K562 (cell line): Measurements from ENCODE around the gene CCDC106. TPM values are rescaled to one million over a fixed set of nuclear protein-coding genes. Genes with fewer than 3 reads are reported as not detected.

ENCODE experiments used
- CREB3 ChIP-seq: fragments of 450-650 bp; conservative IDR thresholded peaks from 2 replicates; pipeline ENCODE4 v1.6.1; 2016; ENCODE audit warnings: missing genetic modification characterization, low read depth, mild to moderate bottlenecking, missing compliant biosample characterization, moderate library complexity
- DIDO1 ChIP-seq: fragments of 450-650 bp; IDR thresholded peaks from 2 replicates; pipeline ENCODE4 v1.6.1; 2016; ENCODE audit warnings: low read depth, missing biosample characterization, missing genetic modification characterization
- ELF1 ChIP-seq: fragments of 200-800 bp; sonication (Bioruptor generic); IDR thresholded peaks from 2 replicates; pipeline ENCODE4 v1.6.1; 2016; ENCODE audit warnings: missing genetic modification characterization, missing compliant biosample characterization
- GATAD2A ChIP-seq: fragments of 450-650 bp; IDR thresholded peaks from 2 replicates; pipeline ENCODE4 v1.6.1; 2017
- HDAC1 ChIP-seq, 2 experiments: fragments of 450-650 bp; IDR thresholded peaks; 2 replicates each; pipeline ENCODE4 v1.6.1; 2016 to 2017; ENCODE audit warnings: inconsistent platforms in 1 of 2, mild to moderate bottlenecking in 1 of 2, moderate library complexity in 1 of 2
- KAT8 ChIP-seq: fragments of 450-650 bp; IDR thresholded peaks from 2 replicates; pipeline ENCODE4 v1.6.1; 2016; ENCODE audit warnings: low read depth, mild to moderate bottlenecking
- KLF6 ChIP-seq: fragments of 250-450 bp; sonication (Bioruptor Pico); IDR thresholded peaks from 2 replicates; pipeline ENCODE4 v1.4.0; 2020; ENCODE audit warnings: mild to moderate bottlenecking, moderate library complexity, borderline replicate concordance
- MCM5 ChIP-seq: fragments of 450-650 bp; IDR thresholded peaks from 2 replicates; pipeline ENCODE4 v1.6.1; 2016; ENCODE audit warnings: low read depth
- MED1 ChIP-seq: sonication (generic); formaldehyde crosslinking; IDR thresholded peaks from 2 replicates; pipeline ENCODE4 v1.8.1; 2023; ENCODE audit warnings: missing genetic modification reagents, borderline replicate concordance
- MEF2D ChIP-seq: conservative IDR thresholded peaks from 2 replicates; pipeline ENCODE4 v1.6.1; 2016; ENCODE audit warnings: low read depth, missing genetic modification characterization, missing compliant biosample characterization
- MTF1 ChIP-seq: fragments of 250-450 bp; sonication (Bioruptor Pico); IDR thresholded peaks from 2 replicates; pipeline ENCODE4 v1.9.0; 2021; ENCODE audit warnings: moderate library complexity, mild to moderate bottlenecking, inconsistent platforms, borderline replicate concordance
- MXD1 ChIP-seq: fragments of 250-450 bp; sonication (Bioruptor Pico); IDR thresholded peaks from 2 replicates; pipeline ENCODE4 v1.8.0; 2021; ENCODE audit warnings: borderline replicate concordance, mild to moderate bottlenecking, moderate library complexity; ENCODE audit not compliant: poor library complexity, severe bottlenecking
- POLR2B ChIP-seq: fragments of 450-650 bp; IDR thresholded peaks from 2 replicates; pipeline ENCODE4 v1.6.1; 2018; ENCODE audit warnings: low read depth; ENCODE audit not compliant: partially characterized antibody
- PURB ChIP-seq: sonication (generic); formaldehyde crosslinking; IDR thresholded peaks from 2 replicates; pipeline ENCODE4 v1.9.0; 2021; ENCODE audit warnings: low read depth, mild to moderate bottlenecking, missing genetic modification reagents
- RNF2 ChIP-seq: sonication (generic); IDR thresholded peaks from 2 replicates; pipeline ENCODE4 v1.6.1; 2016
- SOX6 ChIP-seq: fragments of 450-650 bp; IDR thresholded peaks from 2 replicates; pipeline ENCODE4 v1.6.1; 2014; ENCODE audit warnings: mild to moderate bottlenecking
- TCF15 ChIP-seq: fragments of 250-450 bp; sonication (Bioruptor Pico); IDR thresholded peaks from 2 replicates; pipeline ENCODE4 v1.8.0; 2022; ENCODE audit warnings: moderate library complexity, mild to moderate bottlenecking, inconsistent platforms
- THRB ChIP-seq: fragments of 450-650 bp; formaldehyde crosslinking; conservative IDR thresholded peaks from 2 replicates; pipeline ENCODE4 v1.4.0; 2022; ENCODE audit warnings: mild to moderate bottlenecking, missing genetic modification characterization
- USF2 ChIP-seq: sonication (generic); formaldehyde crosslinking; IDR thresholded peaks from 2 replicates; pipeline ENCODE4 v1.5.0; 2020; ENCODE audit warnings: missing genetic modification reagents
- ZBTB33 ChIP-seq: sonication (generic); formaldehyde crosslinking; IDR thresholded peaks from 2 replicates; pipeline ENCODE4 v1.8.1; 2023; ENCODE audit warnings: mild to moderate bottlenecking, missing genetic modification reagents
- ZBTB7A ChIP-seq: IDR thresholded peaks from 2 replicates; pipeline ENCODE4 v1.6.1; 2011; ENCODE audit warnings: low read depth, mild to moderate bottlenecking, low read length, moderate library complexity, borderline replicate concordance; ENCODE audit not compliant: control insufficient read depth
- ZNF3 ChIP-seq: fragments of 250-450 bp; sonication (Bioruptor Pico); IDR thresholded peaks from 2 replicates; pipeline ENCODE4 v1.5.0; 2021; ENCODE audit warnings: mild to moderate bottlenecking, moderate library complexity
- ZNF316 ChIP-seq: fragments of 450-650 bp; IDR thresholded peaks from 2 replicates; pipeline ENCODE4 v1.6.1; 2016
- polyA plus RNA-seq, 8 experiments: library from polyadenylated mRNA; depleted of rRNA in 4 of 8; stranded (reverse) in 5 of 8; unstranded in 3 of 8; fragments of >200 nt; fragmentation: Nextera tagmentation in 2 of 8; fragmentation: Illumina TruSeq in 1 of 8; extraction: Ambion mirVana in 2 of 8; extraction: Trizol in 1 of 8; gene quantifications; 2 replicates each; pipeline versions ENCODE4 v1.2.1 to v1.2.3, GENCODE V29; 2011 to 2014; ENCODE audit warnings: inconsistent platforms in 1 of 8, missing spikeins in 1 of 8
- total RNA-seq, 7 experiments: library from RNA; depleted of rRNA in 6 of 7; stranded (reverse); fragments of >200 nt in 6 of 7; fragmentation: Illumina TruSeq in 2 of 7; extraction: Trizol in 2 of 7; gene quantifications; 2 replicates each; pipeline versions ENCODE4 v1.2.1 to v1.2.3, GENCODE V29; 2011 to 2021; ENCODE audit warnings: low replicate concordance in 1 of 7

The CCDC106 gene
- total and polyA plus RNA-seq, 9 of the 15 experiments (the other 6 are each of a cell fraction or from before 2014, with no cell fraction given), result 0.10 to 27.5 (median 15.0) TPM; not detected in 1

GRCh38 chr19:55599842-55600661 is 48.0 kb upstream of the CCDC106 start, which contains the start of gene ZNF524 (continued):
- TF ChIP-seq ZBTB7A (peak; percentile 84), PURB (CRISPR knock-in tag) (no peak), DIDO1 (tag) (peak; percentile 95), MED1 (no peak), CREB3 (peak; percentile 93), ZBTB33 (CRISPR knock-in tag) (peak; percentile 46; the same call in 1 of the 2 replicates), MEF2D (tag) (peak; percentile 78), MXD1 (no peak), TCF15 (CRISPR knock-in tag) (no peak), KAT8 (peak; percentile 81), ZNF3 (no peak), KLF6 (CRISPR knock-in tag) (peak; percentile 79; the same call in 1 of the 2 replicates), THRB (0 out of 2 replicates have a peak, but pooled peaks have one; percentile 54), RNF2 (peak; percentile 56), MTF1 (0 out of 2 replicates have a peak, but pooled peaks have one; percentile 39), POLR2B (no peak), MCM5 (no peak), ZNF316 (no peak), USF2 (no peak), SOX6 (peak; percentile 65), GATAD2A (no peak), ELF1 (peak; percentile 56), HDAC1 (IDR thresholded peaks at IDR 0.05) (no peak; a peak in 1 of 4 replicates)
